B cell (primary cell): ENCODE results near the gene CDADC1. TPM values are rescaled to one million over a fixed set of nuclear protein-coding genes. Genes with fewer than 3 reads are reported as not detected.

Source experiments
- ATAC-seq: fragments of 200-7000 bp; cut with Tn5 transposase; one replicate; pipeline ENCODE4 v1.10.0; 2021; ENCODE audit warnings: low read depth, mild to moderate bottlenecking, moderate number of reproducible peaks, moderate library complexity
- CTCF ChIA-PET: fragments of 350-600 bp; sonication (Branson Sonifier 250); formaldehyde crosslinking; loops from one replicate; lab custom pipeline; 2021; ENCODE audit warnings: antibody characterized with exemption, inconsistent platforms; lab: Charles Lee
- POLR2A ChIA-PET: fragments of 350-600 bp; sonication (Branson Sonifier 250); formaldehyde crosslinking; loops from one replicate; lab custom pipeline; 2021; ENCODE audit warnings: antibody characterized with exemption; lab: Charles Lee
- DNase-seq: peaks from one replicate; pipeline ENCODE4 v3.0.0; 2013
- H2AFZ ChIP-seq: 2 replicates; pipeline ENCODE4 v1.6.1; 2012; ENCODE audit warnings: mild to moderate bottlenecking, low read depth, low read length; ENCODE audit not compliant: insufficient read depth, poor library complexity, severe bottlenecking
- H3K27ac ChIP-seq, 2 donors: 1 replicate in 1 of 2; 2 replicates in 1 of 2; pipeline ENCODE4 v1.5.1; 2012 to 2013; ENCODE audit warnings: low read length in 2 of 2, mild to moderate bottlenecking in 2 of 2, moderate library complexity in 1 of 2
- H3K27me3 ChIP-seq, 4 experiments: fragments of 200-600 bp in 1 of 4; sonication (generic) in 1 of 4; replicated peaks in 1 of 4; 1 replicate in 2 of 4; 2 replicates in 2 of 4; pipeline versions ENCODE4 v1.6.1 to v1.7.0; 2013 to 2016; ENCODE audit warnings: low read length in 3 of 4, mild to moderate bottlenecking in 2 of 4, mixed read lengths in 1 of 4, moderate library complexity in 1 of 4; ENCODE audit not compliant: insufficient read depth in 4 of 4, control insufficient read depth in 3 of 4; ENCODE audit errors: control extremely low read depth in 1 of 4
- H3K36me3 ChIP-seq, 2 experiments: replicated peaks in 1 of 2; 1 replicate in 1 of 2; 2 replicates in 1 of 2; pipeline versions ENCODE4 v1.6.1 to v1.7.1; 2013; ENCODE audit warnings: low read length in 1 of 2; ENCODE audit not compliant: insufficient read depth in 2 of 2, control insufficient read depth in 1 of 2; ENCODE audit errors: control extremely low read depth in 1 of 2, extremely low read depth in 1 of 2
- H3K4me1 ChIP-seq, 2 donors: fragments of 200-600 bp in 1 of 2; sonication (generic) in 1 of 2; 1 replicate in 1 of 2; 2 replicates in 1 of 2; pipeline versions ENCODE4 v1.5.1 to v1.6.1; 2013 to 2017; ENCODE audit warnings: low read length in 2 of 2; ENCODE audit not compliant: control insufficient read depth in 2 of 2, insufficient read depth in 2 of 2
- H3K4me2 ChIP-seq: replicated peaks from 2 replicates; pipeline ENCODE3; 2012; ENCODE audit warnings: mild to moderate bottlenecking, low read depth, low read length; ENCODE audit not compliant: poor library complexity, severe bottlenecking
- H3K4me3 ChIP-seq, 5 experiments: fragments of 200-600 bp in 1 of 5; sonication (generic) in 1 of 5; 1 replicate in 3 of 5; 2 replicates in 2 of 5; pipeline versions ENCODE4 v1.5.1 to v1.7.0; 2011 to 2016; ENCODE audit warnings: low read length in 4 of 5, mild to moderate bottlenecking in 4 of 5, low read depth in 2 of 5, control low read depth in 1 of 5, moderate library complexity in 1 of 5; ENCODE audit not compliant: insufficient read depth in 1 of 5; ENCODE audit errors: control extremely low read depth in 1 of 5, extremely low read depth in 1 of 5
- H3K79me2 ChIP-seq: fragments of 200-600 bp; sonication (generic); one replicate; pipeline ENCODE4 v1.6.0; 2016; ENCODE audit warnings: low read length; ENCODE audit not compliant: control insufficient read depth, insufficient read depth
- H3K9ac ChIP-seq: fragments of 200-600 bp; sonication (generic); 2 replicates; pipeline ENCODE4 v1.6.1; 2017; ENCODE audit warnings: mild to moderate bottlenecking, low read length, moderate library complexity
- H3K9me3 ChIP-seq, 3 donors: one replicate each; pipeline versions ENCODE4 v1.6.1 to v1.7.1; 2013; ENCODE audit warnings: low read length in 2 of 3; ENCODE audit not compliant: control insufficient read depth in 2 of 3, insufficient read depth in 1 of 3; ENCODE audit errors: control extremely low read depth in 1 of 3
- H4K20me1 ChIP-seq: 2 replicates; pipeline ENCODE4 v1.6.0; 2012; ENCODE audit warnings: mild to moderate bottlenecking, low read length; ENCODE audit not compliant: insufficient read depth, control insufficient read depth, poor library complexity, severe bottlenecking
- H3K27ac Mint-ChIP-seq: one replicate; pipeline ENCODE4 v1.8.0; 2021; ENCODE audit warnings: mixed read lengths
- H3K27me3 Mint-ChIP-seq: one replicate; pipeline ENCODE4 v1.8.0; 2021; ENCODE audit warnings: mixed read lengths
- H3K4me1 Mint-ChIP-seq: one replicate; pipeline ENCODE4 v1.8.0; 2021; ENCODE audit warnings: mixed read lengths
- H3K4me3 Mint-ChIP-seq: one replicate; pipeline ENCODE4 v1.8.0; 2021; ENCODE audit warnings: mixed read lengths
- H3K9me3 Mint-ChIP-seq: one replicate; pipeline ENCODE4 v1.8.0; 2022; ENCODE audit warnings: mixed read lengths; ENCODE audit not compliant: insufficient read depth
- EZH2 ChIP-seq: IDR thresholded peaks from 2 replicates; pipeline ENCODE4 v1.6.1; 2012; ENCODE audit warnings: borderline replicate concordance, low read depth, mild to moderate bottlenecking, moderate library complexity, low read length; ENCODE audit not compliant: insufficient read depth, poor library complexity, severe bottlenecking
- WGBS: methylation state at CpG from one replicate; pipeline ENCODE4 v1.1.5; 2013; ENCODE audit warnings: missing lambda C conversion rate; ENCODE audit not compliant: insufficient coverage; 5-methylcytosine and 5-hydroxymethylcytosine counted together
- intact Hi-C: fragments of 100-400 bp; cut with micrococcal nuclease; formaldehyde crosslinking; loops from one replicate; pipeline ENCODE4 v1.10.0; 2022
- polyA plus RNA-seq: library from polyadenylated mRNA; depleted of rRNA; stranded (reverse); fragments of >200 nt; gene quantifications from 2 replicates; pipeline ENCODE4 v1.2.3, GENCODE V29; 2012
- total RNA-seq, 2 donors: library from RNA; stranded (reverse); fragments of 120-200 nt in 1 of 2; gene quantifications; 1 replicate in 1 of 2; 2 replicates in 1 of 2; pipeline versions ENCODE4 v1.2.3 to v1.2.4, GENCODE V29; 2013 to 2022
- TF ChIP-seq, protein P1 (sequence below): fragments of 200-600 bp; IDR thresholded peaks from one replicate; pipeline ENCODE4 v1.8.0; 2022; ENCODE audit warnings: antibody characterized with exemption, mild to moderate bottlenecking

The CDADC1 gene
- total and polyA plus RNA-seq, 2 donors (not counting 1 experiment from before 2014, with no cell fraction given), result 3.0 to 14.5 TPM

GRCh38 chr13:49206641-49207040, 41.1 kb upstream of the CDADC1 start:
- 100% methylated on average over 1 of the region's 3 CpGs for WGBS
- no peak for ATAC-seq
- peaks cover 23 to 36% of the 10 kb centered on the region in 2 experiments for H3K36me3 ChIP-seq

GRCh38 chr13:49208619-49209018, 39.1 kb upstream of the CDADC1 start:
- ChIA-PET POLR2A (no interaction called here), CTCF (no interaction called here)
- no peaks in the 10 kb centered on the region for H4K20me1 ChIP-seq
- no CpG with 5 or more reads among the region's 4 CpGs for WGBS
- H3K36me3 ChIP-seq, result peaks cover 16 to 24% of the 10 kb centered on the region in 2 experiments
- H3K4me3 Mint-ChIP-seq, result no peak overlapping the region
- H3K4me1 ChIP-seq, result peaks cover 6 to 7% of the 10 kb centered on the region in 2 donors
- H3K27me3 Mint-ChIP-seq, result no peaks in the 10 kb centered on the region
- no peak overlapping the region for H3K4me2 ChIP-seq
- no peak overlapping the region for H2AFZ ChIP-seq
- intact Hi-C loops, result no loop called here
- H3K4me3 ChIP-seq, result no peak overlapping the region
- no peaks in the 10 kb centered on the region for H3K9me3 Mint-ChIP-seq
- no peaks in the 10 kb centered on the region for H3K27me3 ChIP-seq
- no peak overlapping the region for H3K27ac Mint-ChIP-seq
- H3K9ac ChIP-seq, result no peak overlapping the region
- H3K79me2 ChIP-seq, result no peaks in the 10 kb centered on the region
- no peaks in the 10 kb centered on the region for H3K9me3 ChIP-seq
- DNase-seq (no peak), ATAC-seq (no peak)
- peaks cover 9% of the 10 kb centered on the region for H3K4me1 Mint-ChIP-seq
- H3K27ac ChIP-seq, result no peak overlapping the region
- TF ChIP-seq, protein P1, sequence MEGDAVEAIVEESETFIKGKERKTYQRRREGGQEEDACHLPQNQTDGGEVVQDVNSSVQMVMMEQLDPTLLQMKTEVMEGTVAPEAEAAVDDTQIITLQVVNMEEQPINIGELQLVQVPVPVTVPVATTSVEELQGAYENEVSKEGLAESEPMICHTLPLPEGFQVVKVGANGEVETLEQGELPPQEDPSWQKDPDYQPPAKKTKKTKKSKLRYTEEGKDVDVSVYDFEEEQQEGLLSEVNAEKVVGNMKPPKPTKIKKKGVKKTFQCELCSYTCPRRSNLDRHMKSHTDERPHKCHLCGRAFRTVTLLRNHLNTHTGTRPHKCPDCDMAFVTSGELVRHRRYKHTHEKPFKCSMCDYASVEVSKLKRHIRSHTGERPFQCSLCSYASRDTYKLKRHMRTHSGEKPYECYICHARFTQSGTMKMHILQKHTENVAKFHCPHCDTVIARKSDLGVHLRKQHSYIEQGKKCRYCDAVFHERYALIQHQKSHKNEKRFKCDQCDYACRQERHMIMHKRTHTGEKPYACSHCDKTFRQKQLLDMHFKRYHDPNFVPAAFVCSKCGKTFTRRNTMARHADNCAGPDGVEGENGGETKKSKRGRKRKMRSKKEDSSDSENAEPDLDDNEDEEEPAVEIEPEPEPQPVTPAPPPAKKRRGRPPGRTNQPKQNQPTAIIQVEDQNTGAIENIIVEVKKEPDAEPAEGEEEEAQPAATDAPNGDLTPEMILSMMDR, result no peak
- TF ChIP-seq EZH2, result no peak

More at GRCh38 chr13:49206641-49207040, 41.1 kb upstream of the CDADC1 start:
- Histone ChIP-seq H3K27me3 (no peaks in the 10 kb centered on the region), H3K4me2 (no peak overlapping the region), H3K4me3 (no peak overlapping the region), H3K9me3 (no peaks in the 10 kb centered on the region), H3K9ac (no peak overlapping the region), H2AFZ (no peak overlapping the region), H3K4me1 (no peaks in the 10 kb centered on the region), H3K27ac (no peak overlapping the region), H3K79me2 (no peaks in the 10 kb centered on the region), H4K20me1 (no peaks in the 10 kb centered on the region)
- intact Hi-C loops, result no loop called here
- H3K27me3 Mint-ChIP-seq, result no peaks in the 10 kb centered on the region
- no peaks in the 10 kb centered on the region for H3K9me3 Mint-ChIP-seq
- CTCF ChIA-PET, result no interaction called here
- H3K4me1 Mint-ChIP-seq, result no peaks in the 10 kb centered on the region
- DNase-seq, result no peak
- TF ChIP-seq, protein P1, result no peak
- TF ChIP-seq EZH2, result no peak
- POLR2A ChIA-PET, result no interaction called here
- H3K27ac Mint-ChIP-seq, result no peak overlapping the region
- no peak overlapping the region for H3K4me3 Mint-ChIP-seq
